Measurements from ENCODE around the gene COL27A1.

The COL27A1 gene

GRCh38 chr9:114247077-114247476 lies 91.7 kb downstream of the COL27A1 start:
- no peak for DNase-seq (ENCODE audit: low spot score)

- no peak for DNase-seq (ENCODE audit: low spot score)
Observed at GRCh38 chr9:114247491-114247890, 92.2 kb downstream of the COL27A1 start.

DNA sequence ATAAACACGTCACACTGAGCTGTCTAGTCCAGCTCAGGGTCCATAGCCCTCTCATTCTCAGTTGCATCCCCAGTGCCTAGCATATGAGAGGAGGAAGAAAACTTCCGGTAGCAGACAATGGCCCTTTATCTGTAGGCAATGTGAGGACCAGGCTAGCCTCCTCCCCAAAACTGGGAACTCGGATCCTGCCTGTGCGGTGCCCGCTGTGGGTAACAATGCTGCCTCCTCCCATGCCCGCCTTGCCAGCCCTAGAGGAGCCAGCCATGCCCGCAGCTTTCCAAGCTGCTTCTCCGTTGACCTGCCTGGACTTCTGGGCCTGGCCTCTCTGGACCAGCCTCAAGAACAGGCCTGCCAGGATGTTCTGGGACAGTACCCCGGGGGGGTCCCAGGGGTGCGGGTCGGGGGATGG lies 93.0 kb downstream of the COL27A1 start:
- no peak for DNase-seq (ENCODE audit: low spot score)

- no peak for DNase-seq (ENCODE audit: low spot score)
Observed at GRCh38 chr9:114249424-114250234, 94.3 kb downstream of the COL27A1 start.

DNA sequence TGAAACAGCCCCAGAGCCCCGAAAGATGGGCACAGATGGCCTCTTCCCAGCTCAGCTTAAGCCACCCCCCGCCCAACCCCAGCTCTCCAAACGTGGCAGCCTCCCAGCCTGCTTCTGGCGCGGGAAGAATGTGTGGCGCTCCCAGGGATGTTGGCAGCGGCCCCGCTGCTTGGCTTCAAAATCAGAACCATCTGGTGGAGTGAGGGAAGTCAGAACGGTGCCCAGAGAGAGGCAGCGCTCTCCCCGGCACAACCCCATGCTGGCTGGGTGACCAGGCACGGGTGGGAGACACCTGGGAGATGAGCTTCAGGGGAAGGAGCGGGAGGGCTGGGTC lies 94.9 kb downstream of the COL27A1 start:
- DNase-seq (ENCODE audit: low spot score), result peak; percentile 84

GRCh38 chr9:114250648-114251047 lies 95.3 kb downstream of the COL27A1 start:
- DNase-seq (ENCODE audit: low spot score), result peak; percentile 23

- DNase-seq (ENCODE audit: low spot score), result no peak
Observed at GRCh38 chr9:114252394-114252793, 97.1 kb downstream of the COL27A1 start.

- DNase-seq (ENCODE audit: low spot score), result no peak
Observed at GRCh38 chr9:114256827-114257328, 101.5 kb downstream of the COL27A1 start.

DNA sequence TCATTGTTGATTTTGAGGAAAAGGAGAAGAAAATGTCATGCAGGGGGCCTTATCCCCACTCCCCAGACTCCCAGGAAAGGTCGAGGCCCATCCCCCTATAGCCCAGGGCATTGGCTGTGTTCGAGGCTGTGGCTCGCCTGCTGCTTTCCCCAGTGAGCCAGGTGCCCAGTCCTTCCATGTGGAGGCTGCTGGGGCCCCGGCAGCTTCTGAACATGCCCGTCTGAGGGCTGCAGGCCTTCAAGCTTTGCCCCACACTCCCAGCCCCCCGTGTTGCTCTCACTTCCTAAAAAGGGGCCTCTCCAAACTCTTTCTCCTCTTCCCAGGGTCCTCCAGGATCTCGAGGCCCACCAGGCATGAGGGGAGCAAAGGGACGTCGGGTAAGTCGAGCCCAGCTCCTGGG lies 102.9 kb downstream of the COL27A1 start:
- no peak for DNase-seq (ENCODE audit: low spot score)

GRCh38 chr9:114258866-114259797 lies 103.8 kb downstream of the COL27A1 start:
- DNase-seq (ENCODE audit: low spot score), result no peak

DNA sequence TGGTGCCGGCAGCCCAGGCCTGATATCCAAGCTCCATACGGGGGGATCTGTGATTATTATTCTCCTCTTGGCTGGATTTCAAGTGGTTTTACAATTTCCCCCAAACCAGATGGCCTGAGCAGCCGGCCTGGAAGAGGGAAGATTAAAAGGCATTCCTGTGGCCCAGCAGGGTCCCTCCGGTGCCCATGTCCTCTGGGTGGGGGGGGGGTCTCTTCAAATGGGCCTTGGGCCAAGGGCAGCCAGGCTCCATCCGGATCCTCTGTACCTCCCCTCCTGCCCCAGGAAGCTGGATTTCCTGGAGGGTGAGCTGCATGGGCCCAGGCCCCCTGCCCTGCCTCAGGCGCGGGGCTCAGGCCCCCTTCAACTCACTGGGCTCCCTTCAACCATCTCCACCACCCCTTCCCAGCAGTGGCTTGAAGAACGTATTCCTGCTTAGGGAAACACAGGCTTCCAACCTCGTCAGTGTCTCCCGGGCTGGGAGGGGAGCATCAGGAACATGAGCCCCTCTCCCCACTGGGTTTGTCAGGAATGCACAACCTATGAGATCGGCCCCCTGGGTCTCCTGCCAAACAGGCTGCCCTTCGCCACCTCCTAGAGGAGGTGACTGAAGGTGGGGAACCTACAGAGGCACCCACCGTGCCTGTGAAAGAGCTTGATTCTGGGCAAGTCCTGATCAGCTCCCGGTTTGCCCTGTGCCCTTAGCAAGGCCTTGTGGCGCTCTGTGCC lies 104.6 kb downstream of the COL27A1 start:
- no peak for DNase-seq (ENCODE audit: low spot score)

- DNase-seq (ENCODE audit: low spot score), result no peak
Observed at GRCh38 chr9:114261026-114261425, 105.7 kb downstream of the COL27A1 start.

- DNase-seq (ENCODE audit: low spot score), result no peak
Observed at GRCh38 chr9:114261987-114262386, 106.7 kb downstream of the COL27A1 start.

DNA sequence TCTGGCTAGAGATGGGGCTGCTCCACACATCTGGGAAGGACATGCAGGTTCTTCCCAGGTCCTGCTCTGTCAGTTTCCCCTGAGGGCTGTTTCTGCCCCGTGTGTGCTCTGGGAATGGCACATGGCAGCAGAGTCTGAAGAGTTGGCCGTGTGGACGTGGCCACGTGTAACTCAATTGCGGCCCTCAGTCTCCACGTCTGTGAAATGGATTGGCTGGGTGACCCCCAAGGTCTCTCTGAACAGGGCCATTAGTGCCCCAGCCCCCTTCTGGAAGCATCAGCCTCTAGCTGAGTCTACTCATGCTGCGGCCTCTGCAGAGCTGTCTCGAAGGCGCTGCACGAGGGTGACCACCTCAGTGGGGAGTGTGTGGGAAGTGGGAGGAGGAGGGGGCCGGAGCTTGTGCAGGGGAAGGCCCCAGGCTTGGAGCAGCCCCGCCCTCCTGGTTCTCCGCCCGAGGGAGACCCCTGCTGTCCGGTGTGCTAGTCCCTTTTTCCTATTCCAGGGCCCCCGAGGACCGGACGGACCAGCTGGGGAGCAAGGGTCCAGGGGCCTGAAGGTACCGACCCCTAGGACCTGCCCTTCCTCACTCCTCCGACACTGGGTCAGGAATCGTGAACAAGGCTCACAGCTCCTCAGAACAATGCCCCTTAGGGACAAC lies 108.6 kb downstream of the COL27A1 start:
- DNase-seq (ENCODE audit: low spot score), result no peak

DNA sequence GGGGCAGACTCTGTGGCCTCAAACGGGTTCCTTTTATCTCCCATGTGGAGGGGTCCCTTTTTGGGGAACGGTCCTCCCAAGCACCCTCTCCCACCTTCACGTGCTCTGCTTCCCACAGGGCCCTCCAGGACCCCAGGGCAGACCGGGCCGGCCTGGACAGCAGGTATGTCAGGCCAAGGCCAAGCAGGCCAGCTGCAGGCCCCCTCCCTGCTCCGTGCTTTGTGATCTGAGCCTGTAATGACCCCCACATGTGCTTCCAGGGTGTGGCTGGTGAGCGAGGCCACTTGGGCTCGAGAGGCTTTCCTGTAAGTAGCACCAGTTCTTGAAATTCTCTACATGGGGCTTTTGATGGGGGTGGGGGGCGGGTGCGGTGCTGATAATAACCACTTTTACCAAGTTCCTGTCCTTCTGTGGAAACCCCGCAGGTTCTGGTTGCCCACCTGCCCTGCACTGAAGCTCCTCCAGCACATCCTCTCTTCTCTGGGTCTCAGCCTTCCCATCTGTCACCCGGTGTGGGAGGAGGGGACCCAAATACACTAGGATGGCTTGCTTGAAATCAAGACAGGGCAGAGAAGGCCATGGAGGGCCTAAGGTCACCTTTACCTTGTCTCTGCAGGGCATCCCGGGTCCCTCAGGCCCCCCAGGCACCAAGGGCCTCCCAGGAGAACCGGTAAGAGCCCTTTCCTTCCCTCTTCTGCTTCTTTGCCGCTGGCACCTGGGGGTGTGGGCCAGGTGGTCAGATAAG lies 109.6 kb downstream of the COL27A1 start:
- no peak for DNase-seq (ENCODE audit: low spot score)

DNA sequence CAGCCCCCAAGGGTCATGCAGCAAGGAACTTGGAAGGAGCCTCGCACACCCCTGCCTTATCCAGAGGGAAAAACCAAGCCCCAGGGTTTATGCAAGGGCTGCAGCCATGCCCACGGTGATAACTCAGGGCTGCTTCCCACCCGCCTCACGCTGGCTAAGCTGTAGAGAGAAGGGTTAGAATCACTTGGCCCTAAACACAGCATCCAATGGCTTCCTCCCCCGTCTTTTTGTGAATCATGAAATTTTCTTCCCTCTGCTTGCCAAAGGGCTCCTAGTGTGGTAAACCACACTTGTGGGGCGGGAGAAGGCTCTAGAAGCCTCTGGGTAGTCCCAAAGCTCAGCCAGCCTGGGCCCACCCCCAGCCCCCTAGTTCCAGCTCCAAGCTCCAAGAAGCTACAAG lies 111.6 kb downstream of the COL27A1 start:
- no peak for DNase-seq (ENCODE audit: low spot score)

DNA sequence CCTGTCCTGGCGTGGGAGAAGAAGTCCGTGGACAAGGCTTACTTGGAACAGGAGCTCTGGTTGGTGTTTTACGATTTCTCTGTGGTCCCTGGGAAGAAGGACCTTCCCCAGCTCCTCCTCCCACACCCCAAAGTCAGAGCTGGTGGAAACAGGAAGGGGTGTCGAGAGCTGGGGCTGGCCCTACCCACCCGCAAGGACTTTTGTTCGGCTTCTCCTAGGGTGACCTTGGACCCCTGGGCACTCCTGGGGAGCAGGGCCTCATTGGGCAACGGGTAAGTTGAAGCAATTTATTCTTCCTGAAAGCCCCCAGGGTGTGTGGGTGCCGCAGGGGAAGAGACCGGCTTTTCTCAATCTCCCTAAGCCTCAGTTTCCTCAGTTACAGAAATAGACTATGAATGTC lies 113.7 kb downstream of the COL27A1 start:
- DNase-seq (ENCODE audit: low spot score), result no peak

GRCh38 chr9:114270120-114270975 lies 115.0 kb downstream of the COL27A1 start:
- no peak for DNase-seq (ENCODE audit: low spot score)

DNA sequence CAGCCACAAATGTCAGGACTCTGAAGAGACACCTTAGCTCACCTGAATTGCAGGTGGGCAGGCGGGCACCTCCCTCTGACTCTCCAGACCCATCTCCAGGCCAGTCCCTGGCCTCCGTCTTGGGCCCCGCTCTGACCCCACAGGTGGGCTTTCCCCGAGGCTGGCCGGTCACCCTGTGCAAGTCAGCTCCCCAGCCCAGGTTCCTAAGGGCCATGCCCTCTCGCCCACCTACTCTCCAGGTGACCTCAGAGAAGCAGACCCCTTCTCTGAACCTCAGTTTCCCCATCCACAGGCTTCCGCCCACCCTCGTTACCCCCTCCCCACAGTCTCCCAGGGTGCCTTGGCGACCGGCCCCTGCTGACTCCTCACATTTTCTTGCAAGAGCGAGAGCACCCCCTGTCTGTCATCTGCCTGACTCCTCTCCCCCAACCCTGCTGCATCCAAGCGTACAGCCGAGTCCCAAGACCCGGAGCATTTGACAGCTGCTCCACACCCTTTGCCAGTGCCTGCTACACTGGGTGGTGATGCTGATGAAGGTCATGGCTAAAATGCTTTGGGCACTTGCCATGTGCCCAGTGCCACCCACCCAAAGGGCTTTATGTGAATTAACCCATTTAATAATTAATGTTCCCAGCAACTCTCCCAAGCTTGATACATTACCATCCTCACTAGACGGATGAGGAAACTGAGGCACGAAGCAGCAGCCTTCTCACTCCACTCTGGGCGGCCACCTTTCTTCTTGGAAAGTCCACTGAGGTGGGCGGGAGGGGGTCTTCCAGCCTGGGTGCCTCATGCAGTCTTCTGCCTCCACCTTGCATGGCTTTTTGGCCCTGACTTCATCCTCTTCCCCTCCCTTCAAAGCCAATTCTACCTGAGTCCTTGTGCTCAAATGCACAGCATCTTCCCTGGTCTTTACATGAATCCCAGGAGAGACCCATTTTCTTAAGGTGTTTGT lies 116.5 kb downstream of the COL27A1 start:
- peak; percentile 34 for DNase-seq (ENCODE audit: low spot score)

Data from globus pallidus (tissue), 1 donor.